HG02973 (cell line): ENCODE data around the gene PKP1.
"Not testable (repeated sequence)": the region's sequence is repeated elsewhere in the genome, so short reads cannot be mapped to it uniquely, and the experiment has no call there.

Experiments
- ATAC-seq: cut with Tn5 transposase; IDR thresholded peaks from one replicate; pipeline ENCODE4 v1.9.1; 2021; ENCODE audit warnings: moderate library complexity; ENCODE audit not compliant: unreplicated experiment

Gene PKP1

GRCh38 chr1:201282931-201283829, at the start of gene PKP1:
TSS of gene PKP1 (plus strand) at chr1:201283506. CDS start at chr1:201283703, 197 bp downstream.
- no peak for ATAC-seq

GRCh38 chr1:201239646-201240045, 43.7 kb upstream of the PKP1 start:
- ATAC-seq, result not testable (repeated sequence)

- ATAC-seq, result no peak
Measured at GRCh38 chr1:201240171-201240570, 43.1 kb upstream of the PKP1 start.

GRCh38 chr1:201241736-201242135, 41.6 kb upstream of the PKP1 start:
- ATAC-seq, result no peak

GRCh38 chr1:201245082-201245481, 38.2 kb upstream of the PKP1 start:
- no peak for ATAC-seq

- ATAC-seq, result no peak
Measured at GRCh38 chr1:201248721-201249559, 34.4 kb upstream of the PKP1 start.

GRCh38 chr1:201250326-201251011, 32.8 kb upstream of the PKP1 start:
- no peak for ATAC-seq

GRCh38 chr1:201251411-201251810, 31.9 kb upstream of the PKP1 start:
- no peak for ATAC-seq

- ATAC-seq, result no peak
Measured at GRCh38 chr1:201251851-201252430, 31.4 kb upstream of the PKP1 start.

- ATAC-seq, result no peak
Measured at GRCh38 chr1:201252944-201253371, 30.3 kb upstream of the PKP1 start.

- no peak for ATAC-seq
Measured at GRCh38 chr1:201253411-201253810, 29.9 kb upstream of the PKP1 start.

GRCh38 chr1:201253906-201254624, 29.2 kb upstream of the PKP1 start:
- no peak for ATAC-seq

GRCh38 chr1:201254625-201255478, 28.5 kb upstream of the PKP1 start:
- no peak for ATAC-seq

- ATAC-seq, result no peak
Measured at GRCh38 chr1:201255479-201256362, 27.6 kb upstream of the PKP1 start.

- not testable (repeated sequence) for ATAC-seq
Measured at GRCh38 chr1:201258132-201258531, 25.2 kb upstream of the PKP1 start.

GRCh38 chr1:201258763-201259230, 24.5 kb upstream of the PKP1 start:
- no peak for ATAC-seq

GRCh38 chr1:201259476-201260235, 23.6 kb upstream of the PKP1 start:
- ATAC-seq, result no peak
